Calu3 (cell line): ENCODE data around the gene MRPL54. TPM values are rescaled to one million over a fixed set of nuclear protein-coding genes. Genes with fewer than 3 reads are reported as not detected.
A peak's percentile ranks its signal among the peaks of the same experiment; 100 is the strongest.

Experiments
- Bru-seq: library from RNA; stranded (reverse); fragments of 400-500 nt; gene quantifications from one replicate; lab custom pipeline; 2021; lab: Mats Ljungman, UMichigan
- BruChase-seq, 2 experiments: library from RNA; stranded (reverse); fragments of 400-500 nt; gene quantifications; one replicate each; lab custom pipeline; 2021; lab: Mats Ljungman, UMichigan
- BruUV-seq: library from RNA; stranded (reverse); fragments of 400-500 nt; replicated peaks from 2 replicates; lab custom pipeline; 2021; lab: Mats Ljungman, UMichigan
- CTCF ChIA-PET: fragments of 300-600 bp; sonication (Branson Sonifier 250); formaldehyde crosslinking; loops from one replicate; lab custom pipeline; 2022; ENCODE audit warnings: antibody characterized with exemption; lab: Charles Lee
- DNase-seq: peaks from one replicate; pipeline ENCODE4 v3.0.0; 2022
- H3K27ac Mint-ChIP-seq: one replicate; pipeline ENCODE4 v1.8.0; 2022; ENCODE audit warnings: mixed read lengths; ENCODE audit not compliant: unreplicated experiment
- H3K27me3 Mint-ChIP-seq: one replicate; pipeline ENCODE4 v1.8.0; 2022; ENCODE audit warnings: mixed read lengths; ENCODE audit not compliant: unreplicated experiment
- H3K36me3 Mint-ChIP-seq: one replicate; pipeline ENCODE4 v1.8.0; 2022; ENCODE audit warnings: mild to moderate bottlenecking, moderate library complexity, mixed read lengths; ENCODE audit not compliant: insufficient read depth, unreplicated experiment
- H3K4me1 Mint-ChIP-seq: one replicate; pipeline ENCODE4 v1.8.0; 2022; ENCODE audit warnings: mild to moderate bottlenecking, low read depth, mixed read lengths; ENCODE audit not compliant: unreplicated experiment
- H3K4me3 Mint-ChIP-seq: one replicate; pipeline ENCODE4 v1.8.0; 2022; ENCODE audit warnings: mild to moderate bottlenecking, low read depth, moderate library complexity, mixed read lengths; ENCODE audit not compliant: unreplicated experiment
- H3K9me3 Mint-ChIP-seq: one replicate; pipeline ENCODE4 v1.8.0; 2022; ENCODE audit warnings: low read depth, mixed read lengths; ENCODE audit not compliant: unreplicated experiment
- intact Hi-C: fragments of 100-400 bp; cut with micrococcal nuclease; formaldehyde crosslinking; loops from one replicate; pipeline ENCODE4 v1.10.0; 2022; ENCODE audit not compliant: unreplicated experiment
- long read RNA-seq: library from polyadenylated mRNA; stranded (forward); transcript quantifications from one replicate; pipeline ENCODE4 v2.0.0, GENCODE V29; 2022
- total RNA-seq: library from RNA; stranded (reverse); gene quantifications from 2 replicates; pipeline ENCODE4 v1.2.3, GENCODE V29; 2022
- TF ChIP-seq, protein P1 (sequence below): fragments of 200-600 bp; IDR thresholded peaks from one replicate; pipeline ENCODE4 v1.8.0; 2022; ENCODE audit warnings: antibody characterized with exemption; ENCODE audit not compliant: unreplicated experiment

Gene MRPL54
- 26.1 and 31.0 TPM in 2 replicates for total RNA-seq
- Bru-seq, nascent RNA, result percentile 44 among the genes with signal in this experiment
- percentile 59 among the genes with signal in this experiment for BruChase-seq, experiment 1, labeled RNA remaining after a 6-hour chase
- BruChase-seq, experiment 2, labeled RNA remaining after a 2-hour chase, result percentile 50 among the genes with signal in this experiment
- long read RNA-seq, transcript MRPL54-201 (3 exons, 626 nt), result major isoform, 34 of 36 reads
- long read RNA-seq, partial matches to known transcripts, result 0 of 36 reads
- long read RNA-seq, other reads (novel, unspliced or antisense), result 2 of 36 reads

DNA sequence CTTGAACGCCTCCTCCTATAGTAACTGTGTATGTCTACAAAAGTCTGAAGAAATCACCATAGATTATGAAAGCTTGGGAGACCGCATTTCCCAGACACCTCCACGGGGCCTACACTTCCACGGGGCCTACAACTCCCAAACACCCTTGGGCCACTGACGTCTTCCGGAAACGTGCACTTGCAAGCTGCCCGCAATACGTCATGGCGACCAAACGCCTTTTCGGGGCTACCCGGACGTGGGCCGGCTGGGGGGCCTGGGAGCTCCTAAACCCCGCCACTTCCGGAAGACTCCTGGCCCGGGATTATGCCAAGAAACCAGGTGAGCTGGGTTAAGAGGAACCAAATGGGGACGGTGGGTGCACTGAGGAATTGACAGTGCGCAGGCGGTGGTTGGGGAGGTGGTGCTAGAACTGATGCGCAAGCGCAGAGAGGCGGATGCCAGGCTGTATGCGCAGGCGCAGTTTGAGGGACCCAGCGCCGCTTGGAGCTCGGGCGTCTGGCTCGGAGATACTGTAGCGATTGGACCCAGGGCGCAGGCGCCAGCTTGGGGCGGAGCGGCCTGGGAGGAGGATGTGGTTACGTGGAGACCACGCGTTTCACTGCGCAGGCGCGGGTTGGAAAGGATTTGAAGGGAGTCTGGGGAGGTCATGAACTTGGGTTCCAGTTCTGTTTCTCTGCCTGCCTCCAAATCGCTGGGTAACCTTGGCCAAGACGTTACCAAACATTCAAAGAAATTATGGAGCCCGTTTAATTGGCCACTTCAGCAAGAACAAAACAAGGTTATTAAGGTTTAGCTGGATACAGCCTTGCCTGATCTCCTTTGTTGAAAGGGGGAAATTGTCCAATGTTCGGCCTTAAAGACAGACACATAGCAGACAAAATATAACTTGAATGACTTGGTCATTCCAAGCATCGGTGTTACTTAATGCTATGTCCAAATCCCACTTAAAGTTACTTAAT is at the start of gene MRPL54:
MRPL54 (plus strand) TSS at position 182 of the 959 bp plus-strand sequence; CDS start at position 201, 19 bp downstream.
- Mint-ChIP-seq H3K27ac (peak within 1 kb of the TSS; percentile 89), H3K4me3 (peak within 1 kb of the TSS; percentile 91), H3K4me1 (peaks cover 7% of the 10 kb centered on the region), H3K36me3 (peaks cover 26% of the 10 kb centered on the region), H3K27me3 (no peaks in the 10 kb centered on the region), H3K9me3 (no peaks in the 10 kb centered on the region)
- CTCF ChIA-PET, result interaction anchor here (0.6 to 2.3 kb wide), 5 partner anchors 53 to 87 kb away, joined by 3 to 7 read pairs (median 5); partner anchors contain the start of gene TJP3
- peak; percentile 95 for DNase-seq
- TF ChIP-seq, protein P1, sequence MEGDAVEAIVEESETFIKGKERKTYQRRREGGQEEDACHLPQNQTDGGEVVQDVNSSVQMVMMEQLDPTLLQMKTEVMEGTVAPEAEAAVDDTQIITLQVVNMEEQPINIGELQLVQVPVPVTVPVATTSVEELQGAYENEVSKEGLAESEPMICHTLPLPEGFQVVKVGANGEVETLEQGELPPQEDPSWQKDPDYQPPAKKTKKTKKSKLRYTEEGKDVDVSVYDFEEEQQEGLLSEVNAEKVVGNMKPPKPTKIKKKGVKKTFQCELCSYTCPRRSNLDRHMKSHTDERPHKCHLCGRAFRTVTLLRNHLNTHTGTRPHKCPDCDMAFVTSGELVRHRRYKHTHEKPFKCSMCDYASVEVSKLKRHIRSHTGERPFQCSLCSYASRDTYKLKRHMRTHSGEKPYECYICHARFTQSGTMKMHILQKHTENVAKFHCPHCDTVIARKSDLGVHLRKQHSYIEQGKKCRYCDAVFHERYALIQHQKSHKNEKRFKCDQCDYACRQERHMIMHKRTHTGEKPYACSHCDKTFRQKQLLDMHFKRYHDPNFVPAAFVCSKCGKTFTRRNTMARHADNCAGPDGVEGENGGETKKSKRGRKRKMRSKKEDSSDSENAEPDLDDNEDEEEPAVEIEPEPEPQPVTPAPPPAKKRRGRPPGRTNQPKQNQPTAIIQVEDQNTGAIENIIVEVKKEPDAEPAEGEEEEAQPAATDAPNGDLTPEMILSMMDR, result no peak
- intact Hi-C loops, result no loop called here
- BruUV-seq, result TSS peak; percentile 90

DNA sequence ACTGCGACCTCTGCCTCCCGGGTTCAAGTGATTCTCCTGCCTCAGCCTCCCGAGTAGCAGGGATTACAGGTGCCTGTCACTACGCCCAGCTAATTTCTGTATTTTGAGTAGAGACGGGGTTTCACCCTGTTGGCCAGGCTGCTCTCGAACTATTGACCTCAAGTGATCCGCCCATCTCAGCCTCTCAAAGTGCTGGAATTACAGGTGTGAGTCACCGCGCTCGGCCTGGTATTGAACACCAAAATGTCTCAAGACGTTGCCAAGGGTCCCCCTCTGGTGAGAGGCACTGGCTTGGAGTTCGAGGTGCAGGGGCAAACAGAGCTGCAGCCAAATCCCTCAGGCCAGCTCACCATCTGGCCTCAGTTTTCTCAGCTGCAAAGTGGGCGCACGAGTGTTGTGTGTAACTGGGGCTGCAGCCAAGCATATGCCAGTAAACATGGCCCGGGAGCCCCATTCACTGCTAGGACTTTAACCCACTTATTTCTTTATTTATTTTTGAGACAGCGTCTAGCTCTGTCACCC is 46.3 kb upstream of the MRPL54 start:
- no TSS peak for BruUV-seq
- intact Hi-C loops, result no loop called here
- TF ChIP-seq, protein P1, result no peak
- H3K27me3 Mint-ChIP-seq, result no peaks in the 10 kb centered on the region
- DNase-seq, result peak; percentile 20
- no peak overlapping the region for H3K27ac Mint-ChIP-seq
- H3K4me1 Mint-ChIP-seq, result peaks cover 26% of the 10 kb centered on the region
- CTCF ChIA-PET, result no interaction called here
- H3K9me3 Mint-ChIP-seq, result no peaks in the 10 kb centered on the region
- no peak overlapping the region for H3K4me3 Mint-ChIP-seq
- peaks cover 40% of the 10 kb centered on the region for H3K36me3 Mint-ChIP-seq

DNA sequence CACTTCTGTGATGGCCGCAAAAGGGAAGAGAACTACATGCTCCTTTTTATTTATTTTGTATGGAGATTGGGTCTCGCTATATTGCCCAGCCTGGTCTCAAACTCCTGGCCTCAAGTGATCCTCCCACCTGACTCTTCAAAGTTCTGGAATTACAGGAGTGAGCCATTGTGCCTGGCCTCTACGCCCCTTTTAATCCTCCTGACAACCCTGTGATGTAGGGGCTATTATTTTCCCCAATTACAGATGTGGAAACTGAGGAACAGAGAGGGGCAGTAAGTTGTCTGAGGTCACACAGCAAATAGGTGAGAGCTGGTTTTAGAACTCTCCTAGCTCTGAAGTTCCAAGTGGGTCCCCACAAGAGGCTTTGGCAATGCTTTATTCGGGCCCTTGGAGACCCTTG is 42.6 kb upstream of the MRPL54 start:
- H3K4me3 Mint-ChIP-seq, result peak overlapping the region; percentile 74
- H3K4me1 Mint-ChIP-seq, result peaks cover 9% of the 10 kb centered on the region
- H3K9me3 Mint-ChIP-seq, result no peaks in the 10 kb centered on the region
- BruUV-seq, result no TSS peak
- intact Hi-C loops, result no loop called here
- CTCF ChIA-PET, result no interaction called here
- DNase-seq, result no peak
- H3K27me3 Mint-ChIP-seq, result no peaks in the 10 kb centered on the region
- peak overlapping the region; percentile 56 for H3K27ac Mint-ChIP-seq
- H3K36me3 Mint-ChIP-seq, result peaks cover 36% of the 10 kb centered on the region
- TF ChIP-seq, protein P1, result no peak

DNA sequence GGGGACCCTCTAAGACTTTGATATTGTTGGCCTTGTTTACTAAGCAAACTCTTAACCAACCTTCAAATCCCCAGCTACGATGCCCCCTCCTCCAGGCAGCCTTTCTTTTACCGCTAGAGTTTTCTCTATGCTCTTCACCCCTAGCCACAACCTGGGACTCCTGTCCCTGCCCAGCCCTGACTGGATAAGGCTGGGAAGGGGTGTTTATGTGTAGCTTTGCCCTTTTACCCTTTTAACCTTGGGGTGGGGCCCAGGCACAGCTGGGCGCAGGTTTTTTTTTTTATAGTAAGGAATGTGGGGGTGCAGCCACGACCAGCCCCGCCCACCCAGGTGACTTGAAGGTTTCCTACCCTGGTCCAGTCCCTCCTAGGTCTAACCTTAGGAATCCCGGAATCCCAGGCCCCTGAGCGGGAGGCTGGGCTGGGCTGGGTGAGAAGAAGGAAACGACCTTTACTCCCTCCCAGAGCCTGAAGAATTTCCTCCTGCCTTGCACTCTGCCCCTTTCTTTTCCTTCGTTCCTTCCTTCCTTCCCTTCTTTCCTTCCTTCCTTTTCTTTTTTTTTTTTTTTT is 42.0 kb upstream of the MRPL54 start:
- Mint-ChIP-seq H3K27ac (peak overlapping the region; percentile 56), H3K27me3 (no peaks in the 10 kb centered on the region), H3K4me3 (peak overlapping the region; percentile 74), H3K36me3 (peaks cover 39% of the 10 kb centered on the region), H3K9me3 (no peaks in the 10 kb centered on the region), H3K4me1 (peaks cover 9% of the 10 kb centered on the region)
- TF ChIP-seq, protein P1, result no peak
- CTCF ChIA-PET, result interaction anchor here (1.1 kb wide), 1 partner anchor 10 kb away, joined by 3 read pairs; no protein-coding TSS in a partner anchor
- no TSS peak for BruUV-seq
- DNase-seq, result peak; percentile 42
- intact Hi-C loops, result no loop called here
